Muscle layer of colon (tissue), 2 donors: ENCODE measurements around the gene MICU1.
"Not testable (repeated sequence)": the region's sequence is repeated elsewhere in the genome, so short reads cannot be mapped to it uniquely, and the experiment has no call there.

ENCODE experiments used
- H3K27ac ChIP-seq: one replicate; pipeline ENCODE4 v1.7.0; 2013; ENCODE audit warnings: low read depth, mild to moderate bottlenecking, low read length, moderate library complexity
- H3K27me3 ChIP-seq, 2 donors: one replicate each; pipeline ENCODE4 v1.7.0; 2013; ENCODE audit warnings: low read length in 2 of 2, mild to moderate bottlenecking in 2 of 2; ENCODE audit not compliant: insufficient read depth in 2 of 2, control insufficient read depth in 1 of 2
- H3K36me3 ChIP-seq: one replicate; pipeline ENCODE4 v1.7.0; 2013; ENCODE audit warnings: mild to moderate bottlenecking, low read length; ENCODE audit not compliant: insufficient read depth
- H3K4me1 ChIP-seq: one replicate; pipeline ENCODE4 v1.7.0; 2013; ENCODE audit warnings: mild to moderate bottlenecking, low read length; ENCODE audit not compliant: insufficient read depth
- H3K4me3 ChIP-seq, 2 donors: one replicate each; pipeline ENCODE4 v1.7.0; 2013; ENCODE audit warnings: low read length in 2 of 2, low read depth in 1 of 2, mild to moderate bottlenecking in 1 of 2, moderate library complexity in 1 of 2
- H3K9ac ChIP-seq: one replicate; pipeline ENCODE4 v1.7.0; 2013; ENCODE audit warnings: low read length
- H3K9me3 ChIP-seq: one replicate; pipeline ENCODE4 v1.7.0; 2013; ENCODE audit warnings: mild to moderate bottlenecking, low read length
- donor health status: abdominal sarcoma.
- donor health status: Adenocarcinoma of cecum.

MICU1 gene

GRCh38 chr10:72467064-72467463 lies 158.8 kb downstream of the MICU1 start:
- not testable (repeated sequence) for H3K36me3 ChIP-seq, H3K9me3 ChIP-seq

GRCh38 chr10:72466018-72466417 lies 159.9 kb downstream of the MICU1 start:
- H3K27ac ChIP-seq: no peak overlapping the region

More at GRCh38 chr10:72467064-72467463, 158.8 kb downstream of the MICU1 start:
- not testable (repeated sequence) for H3K27me3 ChIP-seq, H3K4me1 ChIP-seq, H3K27ac ChIP-seq, H3K9ac ChIP-seq, H3K4me3 ChIP-seq

GRCh38 chr10:72464438-72464837 lies 161.4 kb downstream of the MICU1 start:
- no peaks in the 10 kb centered on the region for H3K27me3 ChIP-seq
- H3K9me3 ChIP-seq: no peaks in the 10 kb centered on the region
- H3K4me3 ChIP-seq: no peak overlapping the region
- no peak overlapping the region for H3K27ac ChIP-seq
- H3K9ac ChIP-seq: no peak overlapping the region
- H3K4me1 ChIP-seq: no peaks in the 10 kb centered on the region
- H3K36me3 ChIP-seq: no peaks in the 10 kb centered on the region

More at GRCh38 chr10:72466018-72466417, 159.9 kb downstream of the MICU1 start:
- no peaks in the 10 kb centered on the region for H3K4me1 ChIP-seq
- H3K9ac ChIP-seq: no peak overlapping the region
- no peaks in the 10 kb centered on the region for H3K9me3 ChIP-seq
- H3K36me3 ChIP-seq: no peaks in the 10 kb centered on the region
- H3K27me3 ChIP-seq: no peaks in the 10 kb centered on the region
- no peak overlapping the region for H3K4me3 ChIP-seq

- no peak overlapping the region for H3K4me3 ChIP-seq
Measured at GRCh38 chr10:72462261-72462660, 163.6 kb downstream of the MICU1 start.

GRCh38 chr10:72461085-72461484 lies 164.8 kb downstream of the MICU1 start:
- no peaks in the 10 kb centered on the region for H3K36me3 ChIP-seq
- no peaks in the 10 kb centered on the region for H3K9me3 ChIP-seq
- H3K27ac ChIP-seq: no peak overlapping the region
- no peaks in the 10 kb centered on the region for H3K27me3 ChIP-seq
- H3K4me1 ChIP-seq: no peaks in the 10 kb centered on the region
- no peak overlapping the region for H3K4me3 ChIP-seq
- H3K9ac ChIP-seq: no peak overlapping the region

More at GRCh38 chr10:72462261-72462660, 163.6 kb downstream of the MICU1 start:
- no peak overlapping the region for H3K9ac ChIP-seq
- no peaks in the 10 kb centered on the region for H3K9me3 ChIP-seq
- no peak overlapping the region for H3K27ac ChIP-seq
- no peaks in the 10 kb centered on the region for H3K4me1 ChIP-seq
- no peaks in the 10 kb centered on the region for H3K36me3 ChIP-seq
- H3K27me3 ChIP-seq: no peaks in the 10 kb centered on the region

- H3K4me3 ChIP-seq: no peak overlapping the region
Measured at GRCh38 chr10:72460284-72460876, 165.5 kb downstream of the MICU1 start.

GRCh38 chr10:72459301-72459700 lies 166.6 kb downstream of the MICU1 start:
- Histone ChIP-seq H3K27me3 (no peaks in the 10 kb centered on the region), H3K9me3 (no peaks in the 10 kb centered on the region), H3K27ac (no peak overlapping the region), H3K4me1 (no peaks in the 10 kb centered on the region), H3K4me3 (no peak overlapping the region), H3K9ac (no peak overlapping the region), H3K36me3 (no peaks in the 10 kb centered on the region)

More at GRCh38 chr10:72460284-72460876, 165.5 kb downstream of the MICU1 start:
- Histone ChIP-seq H3K4me1 (no peaks in the 10 kb centered on the region), H3K27ac (no peak overlapping the region), H3K36me3 (no peaks in the 10 kb centered on the region), H3K9ac (no peak overlapping the region), H3K9me3 (no peaks in the 10 kb centered on the region), H3K27me3 (no peaks in the 10 kb centered on the region)

- no peaks in the 10 kb centered on the region for H3K9me3 ChIP-seq
- H3K4me1 ChIP-seq: no peaks in the 10 kb centered on the region
- no peaks in the 10 kb centered on the region for H3K27me3 ChIP-seq
- no peak overlapping the region for H3K27ac ChIP-seq
- H3K9ac ChIP-seq: no peak overlapping the region
- no peak overlapping the region for H3K4me3 ChIP-seq
- no peaks in the 10 kb centered on the region for H3K36me3 ChIP-seq
Measured at GRCh38 chr10:72455889-72456595, 169.8 kb downstream of the MICU1 start.

GRCh38 chr10:72449941-72450441 lies 175.9 kb downstream of the MICU1 start:
- Histone ChIP-seq H3K9ac (no peak overlapping the region), H3K4me3 (no peak overlapping the region), H3K27me3 (no peaks in the 10 kb centered on the region), H3K4me1 (no peaks in the 10 kb centered on the region), H3K9me3 (no peaks in the 10 kb centered on the region), H3K27ac (no peak overlapping the region), H3K36me3 (no peaks in the 10 kb centered on the region)

GRCh38 chr10:72445851-72446250 lies 180.0 kb downstream of the MICU1 start:
- H3K27me3 ChIP-seq: no peaks in the 10 kb centered on the region
- H3K9ac ChIP-seq: no peak overlapping the region
- H3K27ac ChIP-seq: no peak overlapping the region
- H3K9me3 ChIP-seq: no peaks in the 10 kb centered on the region
- no peak overlapping the region for H3K4me3 ChIP-seq
- no peaks in the 10 kb centered on the region for H3K36me3 ChIP-seq
- no peaks in the 10 kb centered on the region for H3K4me1 ChIP-seq

- not testable (repeated sequence) for H3K36me3 ChIP-seq, H3K4me1 ChIP-seq, H3K9me3 ChIP-seq, H3K4me3 ChIP-seq, H3K27ac ChIP-seq, H3K9ac ChIP-seq, H3K27me3 ChIP-seq
Measured at GRCh38 chr10:72442969-72443368, 182.9 kb downstream of the MICU1 start.

- Histone ChIP-seq H3K9me3 (no peaks in the 10 kb centered on the region), H3K27me3 (no peaks in the 10 kb centered on the region), H3K27ac (no peak overlapping the region), H3K36me3 (no peaks in the 10 kb centered on the region), H3K4me3 (no peak overlapping the region), H3K4me1 (no peaks in the 10 kb centered on the region), H3K9ac (no peak overlapping the region)
Measured at GRCh38 chr10:72435570-72435969, 190.3 kb downstream of the MICU1 start.
